HG03521 (cell line): ENCODE results near the gene SPATA2L.

Experiments
- ATAC-seq: cut with Tn5 transposase; IDR thresholded peaks from one replicate; pipeline ENCODE4 v1.9.1; 2021; ENCODE audit warnings: mild to moderate bottlenecking, moderate library complexity; ENCODE audit not compliant: unreplicated experiment

Gene SPATA2L

DNA sequence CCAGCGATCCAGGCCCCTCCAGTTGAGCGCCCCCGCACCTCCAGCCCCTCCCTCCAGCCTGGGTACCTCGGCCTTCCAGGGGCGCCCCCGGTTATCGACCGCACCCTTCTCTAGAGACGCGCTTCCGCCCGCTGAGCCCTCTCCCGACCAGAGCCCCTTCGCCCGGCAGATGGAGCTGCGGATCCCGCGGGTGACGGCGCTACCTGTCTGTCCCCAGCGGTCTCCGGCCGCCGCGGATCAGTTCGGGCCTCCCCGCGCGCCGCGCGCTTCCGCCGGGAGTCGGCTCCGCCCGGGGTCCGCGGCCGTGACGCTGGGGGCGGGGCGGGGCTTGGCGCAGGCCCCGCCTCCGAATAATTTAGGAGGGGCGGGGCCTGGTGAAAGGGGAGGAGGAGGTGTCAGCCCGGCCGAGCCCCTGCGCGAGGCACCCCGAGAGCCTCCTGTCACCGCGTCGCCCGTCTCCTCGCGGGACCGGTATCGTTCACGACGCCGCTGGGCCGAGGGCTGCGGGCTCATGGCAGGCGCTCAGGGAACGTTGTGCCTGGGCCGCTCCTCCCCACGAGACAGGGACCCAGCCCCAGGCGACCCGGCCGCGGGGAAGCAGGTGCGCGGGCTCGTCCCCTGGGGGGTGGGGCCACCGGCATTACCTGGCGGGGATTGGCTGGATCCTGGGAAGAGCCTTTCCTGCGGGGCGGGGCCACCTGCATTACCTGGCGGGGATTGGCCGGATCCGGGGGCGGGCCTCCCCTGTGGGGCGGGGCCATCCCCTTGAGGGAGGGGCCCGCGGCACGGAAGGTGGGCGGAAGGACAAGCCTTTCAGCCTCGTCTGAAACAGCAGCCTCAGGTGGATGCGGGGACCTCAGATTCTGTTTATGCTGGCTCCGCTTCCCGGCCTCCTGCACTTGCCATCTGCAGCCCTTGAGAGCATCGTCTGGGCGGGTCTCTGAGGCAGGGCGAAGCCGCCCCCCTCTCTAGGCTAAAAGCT lies at the start of gene SPATA2L:
SPATA2L (minus strand) TSS at position 281 of the 982 bp plus-strand sequence. CDS start 473 bp downstream, outside the sequence.
- peak; percentile 63 for ATAC-seq

GRCh38 chr16:89749637-89750036 lies 48.1 kb upstream of the SPATA2L start:
- no peak for ATAC-seq

DNA sequence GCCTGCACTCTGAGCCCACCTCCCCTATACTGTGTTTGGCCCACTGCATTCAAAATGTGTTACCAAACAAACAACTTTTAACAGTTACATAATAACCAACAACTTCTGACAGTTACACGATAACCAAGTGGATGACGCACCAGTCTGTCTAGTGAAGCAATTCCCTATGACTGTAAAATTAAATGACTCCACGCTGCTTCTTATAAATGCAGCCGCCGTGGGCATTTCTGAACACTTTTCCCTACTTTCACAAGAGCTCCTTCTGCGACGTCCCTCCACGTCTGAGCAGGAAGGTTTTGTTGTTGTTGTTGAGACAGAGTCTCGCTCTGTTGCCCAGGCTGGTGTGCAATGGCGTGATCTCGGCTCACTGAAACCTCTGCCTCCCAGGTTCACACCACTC lies 47.4 kb upstream of the SPATA2L start:
- ATAC-seq: no peak

GRCh38 chr16:89748076-89748475 lies 46.6 kb upstream of the SPATA2L start:
- ATAC-seq: no peak

DNA sequence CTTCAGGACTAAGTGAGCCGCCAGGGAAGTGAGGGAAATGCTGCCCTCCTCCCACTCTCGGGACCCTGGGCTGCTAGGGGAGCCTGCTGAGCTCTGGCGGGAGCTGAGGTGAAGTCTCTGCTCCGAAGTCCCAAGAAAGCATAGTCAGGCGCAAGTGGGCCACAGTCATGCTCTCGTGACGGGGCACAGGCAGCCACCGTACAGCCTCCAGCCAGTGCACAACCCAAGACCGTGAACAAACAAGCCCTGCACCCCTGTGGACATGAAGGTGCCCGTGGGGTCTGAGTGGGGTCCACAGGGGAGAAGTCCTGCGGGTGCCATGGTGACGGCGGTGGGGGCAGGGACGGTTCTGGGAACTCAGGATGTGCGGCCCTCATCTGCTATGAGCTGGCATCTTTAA lies 44.5 kb upstream of the SPATA2L start:
- no peak for ATAC-seq

- ATAC-seq: no peak
Measured at GRCh38 chr16:89744813-89745212, 43.3 kb upstream of the SPATA2L start.

DNA sequence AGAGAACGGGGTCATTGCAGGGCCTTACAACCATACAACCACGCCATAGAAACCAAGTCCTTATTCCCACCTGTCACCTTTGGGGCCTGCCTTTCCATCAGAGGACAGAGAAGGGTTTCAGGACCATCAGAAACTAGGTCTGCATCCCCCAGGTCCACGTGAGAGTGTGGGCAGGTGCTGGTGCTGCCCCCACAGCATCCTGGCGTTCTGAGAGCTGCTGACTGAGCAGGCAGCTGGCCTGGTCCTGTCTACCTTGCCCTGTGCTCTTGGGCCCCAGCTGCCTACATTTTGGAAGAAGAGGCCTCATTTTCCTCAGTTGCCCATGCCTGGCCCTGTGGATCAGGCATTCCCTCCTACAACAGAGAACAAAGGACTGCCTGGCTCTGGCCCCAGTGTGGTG lies 41.4 kb upstream of the SPATA2L start:
- no peak for ATAC-seq

- no peak for ATAC-seq
Measured at GRCh38 chr16:89741342-89742014, 40.0 kb upstream of the SPATA2L start.

GRCh38 chr16:89739383-89739782 lies 37.9 kb upstream of the SPATA2L start:
- no peak for ATAC-seq

- no peak for ATAC-seq
Measured at GRCh38 chr16:89738538-89739317, 37.2 kb upstream of the SPATA2L start.

DNA sequence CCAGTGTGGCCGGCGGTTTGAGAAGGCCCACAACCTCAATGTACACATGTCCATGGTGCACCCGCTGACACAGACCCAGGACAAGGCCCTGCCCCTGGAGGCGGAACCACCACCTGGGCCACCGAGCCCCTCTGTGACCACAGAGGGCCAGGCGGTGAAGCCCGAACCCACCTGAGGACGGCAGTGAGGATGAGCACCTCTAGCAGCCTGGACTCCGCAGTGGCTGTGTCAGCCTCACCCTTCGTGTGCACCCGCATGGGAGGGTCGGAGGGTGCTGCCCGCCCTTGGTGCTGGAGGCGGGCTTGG lies 36.5 kb upstream of the SPATA2L start:
- no peak for ATAC-seq

GRCh38 chr16:89737341-89738071 lies 36.0 kb upstream of the SPATA2L start:
- no peak for ATAC-seq

GRCh38 chr16:89736554-89736953 lies 35.0 kb upstream of the SPATA2L start:
- ATAC-seq: no peak

- ATAC-seq: no peak
Measured at GRCh38 chr16:89733792-89734191, 32.3 kb upstream of the SPATA2L start.

DNA sequence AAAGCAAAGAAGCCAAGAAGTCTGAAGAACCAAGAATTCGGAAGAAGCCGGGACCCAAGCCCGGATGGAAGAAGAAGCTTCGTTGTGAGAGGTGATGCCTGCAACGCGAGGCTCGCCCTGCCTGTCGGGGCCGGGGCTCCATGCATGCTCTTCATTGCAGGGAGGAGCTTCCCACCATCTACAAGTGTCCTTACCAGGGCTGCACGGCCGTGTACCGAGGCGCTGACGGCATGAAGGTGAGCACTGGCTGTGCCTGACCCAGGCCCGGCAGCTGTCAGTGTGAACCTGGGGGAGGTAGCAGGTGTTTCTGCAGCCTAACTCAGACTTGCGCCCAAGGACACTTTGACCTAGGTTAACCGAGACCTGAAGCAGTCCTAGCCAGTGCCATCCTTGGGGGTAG lies 31.8 kb upstream of the SPATA2L start:
- no peak for ATAC-seq

GRCh38 chr16:89732918-89733242 lies 31.4 kb upstream of the SPATA2L start:
- ATAC-seq: no peak

- no peak for ATAC-seq
Measured at GRCh38 chr16:89732142-89732917, 30.8 kb upstream of the SPATA2L start.

DNA sequence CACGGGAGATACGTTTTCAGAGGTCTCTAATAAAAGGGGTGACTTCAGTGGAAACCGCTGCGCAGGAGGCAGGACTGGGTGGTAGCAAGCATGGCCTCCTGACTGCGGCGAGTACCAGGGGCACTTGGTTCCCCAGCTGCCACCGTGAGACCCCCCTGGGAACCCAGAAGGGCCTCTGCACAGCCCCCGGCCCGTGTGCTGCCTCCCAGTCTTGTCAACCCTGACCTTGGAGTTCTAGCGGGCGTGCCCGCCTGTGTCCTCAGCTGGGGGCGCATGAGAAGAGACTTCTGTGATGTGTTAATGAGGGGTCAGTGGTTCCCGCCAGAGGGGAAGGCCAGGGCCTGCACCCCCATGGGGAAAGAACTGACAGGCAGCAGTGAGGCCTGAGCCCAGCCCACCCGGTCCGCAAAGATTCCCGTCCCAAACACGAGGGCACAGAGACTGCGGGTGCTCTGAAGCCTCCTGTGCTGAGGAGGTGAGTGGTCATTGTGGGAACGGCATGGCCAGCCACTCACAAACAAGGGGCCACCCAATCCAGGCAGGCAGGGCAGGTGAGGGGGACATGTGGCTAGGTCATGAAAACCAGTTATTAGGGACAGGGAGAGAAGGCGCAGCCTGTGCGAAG lies 29.2 kb upstream of the SPATA2L start:
- ATAC-seq: no peak

- ATAC-seq: no peak
Measured at GRCh38 chr16:89729863-89730593, 28.5 kb upstream of the SPATA2L start.
